Activated naive CD4-positive, alpha-beta T cell treated with anti-CD3 and anti-CD28 coated beads, Interleukin-2, amount 10 ng/mL, durations not matched to agents 7 days and 5 days (primary cell): ENCODE measurements around the gene ARHGEF28.

Source experiments
- CTCF ChIA-PET: fragments of 350-600 bp; sonication (Branson Sonifier 250); formaldehyde crosslinking; loops from one replicate; lab custom pipeline; 2021; ENCODE audit warnings: antibody characterized with exemption; lab: Charles Lee
- DNase-seq: peaks from one replicate; pipeline ENCODE4 v3.0.0-alpha.2; 2020
- H3K27ac Mint-ChIP-seq: one replicate; pipeline ENCODE4 v1.8.0; 2021; ENCODE audit warnings: mild to moderate bottlenecking, moderate library complexity, mixed read lengths
- H3K27me3 Mint-ChIP-seq: one replicate; pipeline ENCODE4 v1.8.0; 2021; ENCODE audit warnings: mild to moderate bottlenecking, mixed read lengths
- H3K36me3 Mint-ChIP-seq: one replicate; pipeline ENCODE4 v1.8.0; 2021; ENCODE audit warnings: mixed read lengths
- H3K4me1 Mint-ChIP-seq: one replicate; pipeline ENCODE4 v1.8.0; 2021; ENCODE audit warnings: mixed read lengths
- H3K4me3 Mint-ChIP-seq: one replicate; pipeline ENCODE4 v1.8.0; 2021; ENCODE audit warnings: mild to moderate bottlenecking, moderate library complexity, mixed read lengths
- H3K9me3 Mint-ChIP-seq: one replicate; pipeline ENCODE4 v1.8.0; 2021; ENCODE audit warnings: mixed read lengths

The ARHGEF28 gene

GRCh38 chr5:73958037-73958436, 332.0 kb downstream of the ARHGEF28 start:
- Mint-ChIP-seq H3K27me3 (peaks cover 8% of the 10 kb centered on the region), H3K36me3 (no peaks in the 10 kb centered on the region), H3K27ac (no peak overlapping the region), H3K4me1 (peaks cover 3% of the 10 kb centered on the region), H3K4me3 (no peak overlapping the region), H3K9me3 (no peaks in the 10 kb centered on the region)
- CTCF ChIA-PET, result interaction anchor here (0.7 to 0.8 kb wide), 2 partner anchors 318 to 842 kb away, joined by 3 read pairs; no protein-coding TSS in a partner anchor
- no peak for DNase-seq

GRCh38 chr5:73960023-73960422, 334.0 kb downstream of the ARHGEF28 start:
- H3K36me3 Mint-ChIP-seq, result no peaks in the 10 kb centered on the region
- H3K4me1 Mint-ChIP-seq, result peaks cover 3% of the 10 kb centered on the region
- H3K9me3 Mint-ChIP-seq, result no peaks in the 10 kb centered on the region
- CTCF ChIA-PET, result no interaction called here
- H3K27ac Mint-ChIP-seq, result no peak overlapping the region
- no peak for DNase-seq
- H3K4me3 Mint-ChIP-seq, result no peak overlapping the region
- peaks cover 11% of the 10 kb centered on the region for H3K27me3 Mint-ChIP-seq

DNA sequence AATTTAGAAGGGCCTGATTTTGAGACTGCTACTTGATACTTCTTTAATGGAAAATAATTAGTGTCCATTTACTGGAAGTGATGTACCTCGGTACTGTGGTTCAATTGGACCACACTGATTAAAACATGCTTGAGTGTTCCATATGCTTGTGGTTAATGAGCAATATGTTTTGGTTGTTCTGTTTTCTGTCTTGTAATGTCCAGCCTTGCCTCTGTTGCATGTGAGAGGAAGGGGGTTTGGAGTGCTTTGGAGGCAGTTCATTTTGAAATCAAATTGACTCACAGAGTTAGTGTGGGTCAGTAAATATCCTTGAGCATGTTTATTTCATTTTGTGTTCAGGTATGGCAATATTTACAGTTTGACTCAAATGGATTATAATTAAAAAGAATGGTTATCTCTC, 334.4 kb downstream of the ARHGEF28 start:
- Mint-ChIP-seq H3K27ac (no peak overlapping the region), H3K4me3 (no peak overlapping the region), H3K27me3 (peaks cover 11% of the 10 kb centered on the region), H3K9me3 (no peaks in the 10 kb centered on the region), H3K36me3 (no peaks in the 10 kb centered on the region), H3K4me1 (peaks cover 3% of the 10 kb centered on the region)
- no peak for DNase-seq
- CTCF ChIA-PET, result no interaction called here

GRCh38 chr5:73962801-73963425, 336.9 kb downstream of the ARHGEF28 start:
- Mint-ChIP-seq H3K4me1 (peaks cover 3% of the 10 kb centered on the region), H3K4me3 (no peak overlapping the region), H3K9me3 (no peaks in the 10 kb centered on the region), H3K27ac (no peak overlapping the region), H3K36me3 (no peaks in the 10 kb centered on the region), H3K27me3 (peaks cover 11% of the 10 kb centered on the region)
- DNase-seq, result no peak
- CTCF ChIA-PET, result no interaction called here

- H3K4me3 Mint-ChIP-seq, result no peak overlapping the region
- peaks cover 11% of the 10 kb centered on the region for H3K27me3 Mint-ChIP-seq
Measured at GRCh38 chr5:73964352-73964865, 338.4 kb downstream of the ARHGEF28 start.

DNA sequence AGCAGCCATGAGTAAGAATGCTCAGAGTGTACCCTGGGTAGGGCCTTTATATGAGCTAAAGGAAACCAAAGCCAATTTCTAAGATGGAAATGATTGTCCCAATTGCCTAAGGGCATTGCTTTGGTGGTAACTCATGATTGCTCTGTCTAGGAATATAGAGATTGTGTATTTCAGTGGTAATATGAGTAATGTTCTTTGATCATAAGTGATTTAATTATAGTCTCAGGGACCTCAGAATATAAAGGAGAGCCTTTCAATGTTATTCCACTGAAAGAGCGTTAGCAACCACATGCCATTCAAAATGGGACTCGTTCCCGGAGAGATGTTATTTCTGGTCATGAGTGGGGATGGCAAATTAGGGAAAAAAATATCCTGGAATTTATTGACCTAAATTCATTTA, 340.5 kb downstream of the ARHGEF28 start:
- Mint-ChIP-seq H3K27me3 (peaks cover 11% of the 10 kb centered on the region), H3K27ac (no peak overlapping the region), H3K36me3 (no peaks in the 10 kb centered on the region), H3K4me1 (no peaks in the 10 kb centered on the region), H3K4me3 (no peak overlapping the region), H3K9me3 (no peaks in the 10 kb centered on the region)
- no peak for DNase-seq
- CTCF ChIA-PET, result no interaction called here

More at GRCh38 chr5:73964352-73964865, 338.4 kb downstream of the ARHGEF28 start:
- Mint-ChIP-seq H3K9me3 (no peaks in the 10 kb centered on the region), H3K36me3 (no peaks in the 10 kb centered on the region), H3K4me1 (peaks cover 3% of the 10 kb centered on the region), H3K27ac (no peak overlapping the region)
- CTCF ChIA-PET, result interaction anchor here (0.9 kb wide), 1 partner anchor 25 kb away, joined by 3 read pairs; no protein-coding TSS in a partner anchor
- DNase-seq, result no peak

DNA sequence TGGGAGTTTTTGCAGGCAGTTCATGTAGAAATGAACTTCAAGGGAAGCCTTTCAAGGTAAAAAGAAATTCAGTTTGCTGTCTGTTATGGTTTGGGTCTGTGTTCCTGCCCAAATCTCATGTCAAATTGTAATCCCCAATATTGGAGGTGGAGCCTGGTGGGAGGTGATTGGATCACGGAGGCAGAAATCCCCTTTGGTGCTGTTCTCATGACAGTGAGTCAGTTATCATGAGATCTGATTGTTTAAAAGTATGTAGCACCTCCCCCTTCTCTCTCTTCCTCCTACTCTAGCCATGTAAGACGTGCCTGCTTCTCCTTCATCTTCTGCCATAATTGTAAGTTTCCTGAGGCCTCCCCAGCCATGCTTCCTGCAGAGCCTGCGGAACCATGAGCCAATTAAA, 341.4 kb downstream of the ARHGEF28 start:
- CTCF ChIA-PET, result no interaction called here
- H3K4me1 Mint-ChIP-seq, result no peaks in the 10 kb centered on the region
- no peak overlapping the region for H3K4me3 Mint-ChIP-seq
- DNase-seq, result no peak
- H3K9me3 Mint-ChIP-seq, result no peaks in the 10 kb centered on the region
- H3K27me3 Mint-ChIP-seq, result peaks cover 11% of the 10 kb centered on the region
- no peak overlapping the region for H3K27ac Mint-ChIP-seq
- H3K36me3 Mint-ChIP-seq, result no peaks in the 10 kb centered on the region

DNA sequence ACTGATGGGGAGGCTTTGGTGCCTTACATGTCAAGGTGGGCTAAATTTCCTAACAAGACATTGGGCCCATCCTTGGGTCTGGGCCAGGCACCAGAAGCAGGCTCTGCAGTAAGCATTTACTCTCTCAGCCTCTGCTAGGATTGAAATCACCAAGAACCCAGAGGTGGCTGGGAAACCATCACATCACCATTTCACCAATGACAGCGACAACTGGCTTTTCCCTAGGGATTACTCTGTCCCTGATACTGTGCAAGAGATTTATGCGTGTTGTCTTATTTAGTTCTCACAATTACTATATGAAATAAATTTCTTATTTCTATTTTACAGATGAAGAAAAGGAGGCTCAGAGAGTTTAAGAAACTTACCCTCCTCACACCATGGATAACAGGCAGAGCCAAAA, 342.2 kb downstream of the ARHGEF28 start:
- Mint-ChIP-seq H3K27me3 (peaks cover 11% of the 10 kb centered on the region), H3K4me3 (no peak overlapping the region), H3K36me3 (no peaks in the 10 kb centered on the region), H3K4me1 (no peaks in the 10 kb centered on the region), H3K27ac (no peak overlapping the region), H3K9me3 (no peaks in the 10 kb centered on the region)
- CTCF ChIA-PET, result no interaction called here
- DNase-seq, result no peak

DNA sequence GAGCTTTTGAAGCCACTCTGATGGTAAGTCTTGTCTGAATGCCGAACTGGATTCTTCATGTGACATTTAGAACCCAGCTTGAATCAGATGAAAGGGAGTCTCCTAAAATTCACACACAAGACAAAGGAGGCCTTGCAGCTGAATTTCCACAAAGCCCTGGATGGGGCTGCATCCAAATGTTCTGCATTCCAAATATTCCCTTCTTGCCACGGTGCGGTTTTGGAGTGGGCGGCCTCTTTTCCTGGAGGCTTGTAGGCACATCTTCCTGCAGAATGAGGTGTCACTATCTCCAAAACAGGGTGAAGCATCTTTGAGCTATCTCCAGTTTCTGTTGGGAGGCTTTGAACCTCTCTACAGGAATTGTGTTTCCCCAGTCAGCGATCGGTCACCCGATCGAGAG, 342.7 kb downstream of the ARHGEF28 start:
- Mint-ChIP-seq H3K27me3 (peaks cover 8% of the 10 kb centered on the region), H3K4me3 (no peak overlapping the region), H3K9me3 (no peaks in the 10 kb centered on the region), H3K27ac (no peak overlapping the region), H3K4me1 (no peaks in the 10 kb centered on the region), H3K36me3 (no peaks in the 10 kb centered on the region)
- CTCF ChIA-PET, result no interaction called here
- DNase-seq, result no peak

GRCh38 chr5:73969195-73970036, 343.4 kb downstream of the ARHGEF28 start:
- peaks cover 8% of the 10 kb centered on the region for H3K27me3 Mint-ChIP-seq
- no peaks in the 10 kb centered on the region for H3K4me1 Mint-ChIP-seq
- CTCF ChIA-PET, result no interaction called here
- H3K36me3 Mint-ChIP-seq, result no peaks in the 10 kb centered on the region
- no peak for DNase-seq
- H3K9me3 Mint-ChIP-seq, result no peaks in the 10 kb centered on the region
- no peak overlapping the region for H3K4me3 Mint-ChIP-seq
- no peak overlapping the region for H3K27ac Mint-ChIP-seq

DNA sequence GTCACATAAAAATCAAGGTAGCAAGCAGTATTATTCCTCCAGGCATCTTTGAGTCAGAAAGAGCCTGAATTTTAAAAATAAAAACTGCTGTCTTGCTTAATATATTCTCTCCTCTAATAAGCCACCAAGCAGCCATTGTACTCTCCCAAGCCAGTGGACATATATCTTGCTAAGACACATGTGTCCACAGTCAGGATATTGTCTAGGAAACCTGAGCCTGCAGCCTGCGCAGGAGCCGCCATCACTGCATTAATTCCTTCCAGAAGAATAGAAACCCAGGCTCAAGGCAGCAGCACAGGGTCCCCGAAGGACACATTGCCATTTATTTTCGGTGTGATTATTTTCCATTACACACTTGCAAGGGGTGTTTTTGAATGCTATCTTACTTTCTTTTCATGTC, 345.3 kb downstream of the ARHGEF28 start:
- peaks cover 8% of the 10 kb centered on the region for H3K27me3 Mint-ChIP-seq

GRCh38 chr5:73973135-73973534, 347.1 kb downstream of the ARHGEF28 start:
- Mint-ChIP-seq H3K9me3 (no peaks in the 10 kb centered on the region), H3K27me3 (peaks cover 4% of the 10 kb centered on the region), H3K36me3 (no peaks in the 10 kb centered on the region), H3K27ac (no peak overlapping the region), H3K4me1 (no peaks in the 10 kb centered on the region), H3K4me3 (no peak overlapping the region)
- CTCF ChIA-PET, result no interaction called here
- no peak for DNase-seq

More for the DNA sequence above, 345.3 kb downstream of the ARHGEF28 start:
- H3K4me1 Mint-ChIP-seq, result no peaks in the 10 kb centered on the region
- H3K9me3 Mint-ChIP-seq, result no peaks in the 10 kb centered on the region
- CTCF ChIA-PET, result no interaction called here
- no peaks in the 10 kb centered on the region for H3K36me3 Mint-ChIP-seq
- no peak overlapping the region for H3K27ac Mint-ChIP-seq
- DNase-seq, result no peak
- no peak overlapping the region for H3K4me3 Mint-ChIP-seq

DNA sequence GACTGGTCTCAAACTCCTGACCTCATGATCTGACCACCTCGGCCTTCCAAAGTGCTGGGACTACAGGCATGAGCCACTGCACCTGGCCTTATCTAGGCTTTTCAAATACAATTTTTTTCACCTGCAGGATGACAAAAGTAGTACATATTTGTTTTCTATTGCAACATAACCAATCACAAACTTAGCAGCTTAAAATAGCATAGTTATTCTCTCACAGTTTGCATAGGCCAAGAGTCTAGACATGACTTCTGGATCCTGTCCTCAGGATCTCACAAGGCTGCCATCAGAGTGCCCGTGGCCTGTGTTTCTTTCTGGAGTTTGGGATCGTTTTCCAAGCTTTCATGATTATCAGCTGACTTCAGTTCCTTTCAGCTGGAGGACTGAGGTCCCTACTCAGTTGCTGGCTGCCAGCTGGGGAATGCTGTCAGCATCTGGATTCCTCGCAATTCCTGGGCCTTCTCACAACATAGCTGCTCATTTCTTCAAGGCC, 348.9 kb downstream of the ARHGEF28 start:
- no peaks in the 10 kb centered on the region for H3K4me1 Mint-ChIP-seq
- no peak overlapping the region for H3K27ac Mint-ChIP-seq
- H3K27me3 Mint-ChIP-seq, result peaks cover 4% of the 10 kb centered on the region
- no peak overlapping the region for H3K4me3 Mint-ChIP-seq
- no peaks in the 10 kb centered on the region for H3K9me3 Mint-ChIP-seq
- no peaks in the 10 kb centered on the region for H3K36me3 Mint-ChIP-seq
- CTCF ChIA-PET, result no interaction called here
- no peak for DNase-seq

GRCh38 chr5:73975845-73976244, 349.8 kb downstream of the ARHGEF28 start:
- no peaks in the 10 kb centered on the region for H3K36me3 Mint-ChIP-seq
- peaks cover under 1% of the 10 kb centered on the region for H3K27me3 Mint-ChIP-seq
- H3K4me3 Mint-ChIP-seq, result no peak overlapping the region
- H3K4me1 Mint-ChIP-seq, result no peaks in the 10 kb centered on the region
- no peaks in the 10 kb centered on the region for H3K9me3 Mint-ChIP-seq
- CTCF ChIA-PET, result no interaction called here
- no peak overlapping the region for H3K27ac Mint-ChIP-seq
- no peak for DNase-seq
